K562 (cell line): ENCODE measurements around the gene SLC25A28. TPM values are rescaled to one million over a fixed set of nuclear protein-coding genes. Genes with fewer than 3 reads are reported as not detected.

ENCODE experiments used
- ATAC-seq: fragments of 200-7000 bp; cut with Tn5 transposase; 3 replicates; pipeline ENCODE4 v1.9.1; 2020; ENCODE audit warnings: moderate library complexity
- BruUV-seq: library from RNA; stranded (reverse); fragments of 400-500 nt; replicated peaks from 2 replicates; lab custom pipeline; 2021; lab: Mats Ljungman, UMichigan
- CTCF ChIA-PET: fragments of 300-600 bp; formaldehyde crosslinking; extraction: SDS; loops from one replicate; lab custom pipeline; 2021; ENCODE audit warnings: low intra/inter-chr PET ratio; lab: Yijun Ruan, JAX
- POLR2A ChIA-PET: fragments of 300-600, 350-650 bp; sonication (Branson Sonifier 250); formaldehyde crosslinking; extraction: SDS; loops from one replicate; lab custom pipeline; 2021; ENCODE audit warnings: antibody characterized with exemption, inconsistent platforms; lab: Yijun Ruan, JAX
- DNase-seq, 4 experiments: peaks; one replicate each; pipeline versions ENCODE4 v3.0.0 to v3.0.0-alpha.2; 2011 to 2018; ENCODE audit warnings: low spot score in 3 of 4, mixed read lengths in 3 of 4; ENCODE audit errors: extremely low read depth in 1 of 4
- FAIRE-seq: peaks from 2 replicates; lab custom pipeline; 2011; peaks lifted over from hg19 to GRCh38; lab: Jason Lieb, UNC
- H2AFZ ChIP-seq: 2 replicates; pipeline ENCODE4 v1.6.0; 2011; ENCODE audit warnings: low read depth, low read length, control low read depth, inconsistent platforms
- H3K27ac ChIP-seq: fragments of 200-600 bp; 3 replicates; pipeline ENCODE4 v1.8.0; 2011; ENCODE audit warnings: low read depth, mild to moderate bottlenecking, control low read depth, inconsistent platforms, low read length, moderate library complexity, mixed read lengths; ENCODE audit errors: extremely low read depth
- H3K27me3 ChIP-seq, 2 experiments: fragments of 300-600 bp in 1 of 2; 2 replicates in 1 of 2; 3 replicates in 1 of 2; pipeline versions ENCODE4 v1.6.0 to v1.8.0; 2011; ENCODE audit warnings: inconsistent platforms in 2 of 2, low read length in 2 of 2, mild to moderate bottlenecking in 1 of 2, mixed read lengths in 1 of 2, moderate library complexity in 1 of 2; ENCODE audit not compliant: control insufficient read depth in 2 of 2, insufficient read depth in 2 of 2
- H3K36me3 ChIP-seq: fragments of 300-600 bp; 3 replicates; pipeline ENCODE4 v1.8.0; 2011; ENCODE audit warnings: mild to moderate bottlenecking, low read length, inconsistent platforms; ENCODE audit not compliant: control insufficient read depth, insufficient read depth
- H3K4me1 ChIP-seq, 2 experiments: fragments of 200-600 bp in 1 of 2; replicated peaks in 1 of 2; 2 replicates in 1 of 2; 3 replicates in 1 of 2; pipeline versions ENCODE4 v1.5.1 to v1.8.0; 2011; ENCODE audit warnings: inconsistent platforms in 2 of 2, low read length in 2 of 2, mild to moderate bottlenecking in 1 of 2, mixed read lengths in 1 of 2, moderate library complexity in 1 of 2; ENCODE audit not compliant: control insufficient read depth in 2 of 2, insufficient read depth in 2 of 2
- H3K4me2 ChIP-seq: 2 replicates; pipeline ENCODE4 v1.6.1; 2011; ENCODE audit warnings: low read length, control low read depth, inconsistent platforms, mixed read lengths; ENCODE audit not compliant: insufficient read depth
- H3K4me3 ChIP-seq: fragments of 200-600 bp; sonication (generic), shearing (Covaris generic); 2 replicates; pipeline ENCODE4 v1.5.1; 2016; ENCODE audit warnings: control low read depth, inconsistent platforms
- H3K79me2 ChIP-seq: fragments of 200-600 bp; 3 replicates; pipeline ENCODE4 v1.8.0; 2011; ENCODE audit warnings: low read length, inconsistent platforms; ENCODE audit not compliant: control insufficient read depth, insufficient read depth
- H3K9ac ChIP-seq, 2 experiments: 2 replicates each; pipeline versions ENCODE4 v1.6.0 to v1.6.1; 2011; ENCODE audit warnings: low read depth in 2 of 2, low read length in 2 of 2, control low read depth in 1 of 2, inconsistent platforms in 1 of 2, mild to moderate bottlenecking in 1 of 2, mixed read lengths in 1 of 2; ENCODE audit not compliant: insufficient read depth in 1 of 2
- H3K9me1 ChIP-seq: one replicate; pipeline ENCODE4 v1.6.0; 2011; ENCODE audit warnings: inconsistent platforms, mild to moderate bottlenecking, low read length, moderate library complexity; ENCODE audit not compliant: control insufficient read depth, insufficient read depth
- H3K9me3 ChIP-seq: replicated peaks from 2 replicates; pipeline ENCODE4 v1.5.1; 2011; ENCODE audit warnings: low read depth, low read length, inconsistent platforms; ENCODE audit not compliant: control insufficient read depth, insufficient read depth
- H4K20me1 ChIP-seq: replicated peaks from 2 replicates; pipeline ENCODE4 v1.6.1; 2011; ENCODE audit warnings: low read length, inconsistent platforms, mixed read lengths; ENCODE audit not compliant: control insufficient read depth, insufficient read depth
- ATF7 ChIP-seq: fragments of 450-650 bp; IDR thresholded peaks from 2 replicates; pipeline ENCODE4 v1.7.1; 2014; ENCODE audit warnings: mild to moderate bottlenecking, moderate library complexity
- CBFA2T2 ChIP-seq: fragments of 450-650 bp; conservative IDR thresholded peaks from 2 replicates; pipeline ENCODE4 v1.6.1; 2017; ENCODE audit warnings: mild to moderate bottlenecking
- MCM2 ChIP-seq: fragments of 450-650 bp; IDR thresholded peaks from 2 replicates; pipeline ENCODE4 v1.6.1; 2017; ENCODE audit warnings: low read depth, mild to moderate bottlenecking
- NFE2 ChIP-seq: IDR thresholded peaks from 2 replicates; pipeline ENCODE4 v1.6.1; 2014; ENCODE audit warnings: antibody characterized with exemption, low read depth
- NFIC ChIP-seq: fragments of 450-650 bp; IDR thresholded peaks from 2 replicates; pipeline ENCODE4 v1.6.1; 2017; ENCODE audit warnings: mild to moderate bottlenecking, inconsistent platforms
- STAG1 ChIP-seq: sonication (generic); formaldehyde crosslinking; IDR thresholded peaks from 2 replicates; pipeline ENCODE4 v1.5.0; 2020; ENCODE audit warnings: missing genetic modification reagents, borderline replicate concordance
- ZC3H8 ChIP-seq: fragments of 450-650 bp; IDR thresholded peaks from 2 replicates; pipeline ENCODE4 v1.6.1; 2017
- ZEB2 ChIP-seq: fragments of 450-650 bp; IDR thresholded peaks from 2 replicates; pipeline ENCODE4 v1.6.1; 2016
- ZNF395 ChIP-seq: fragments of 200-800 bp; sonication (Bioruptor generic); IDR thresholded peaks from 2 replicates; pipeline ENCODE4 v1.6.1; 2017; ENCODE audit warnings: missing genetic modification characterization, missing compliant biosample characterization
- WGBS: fragments of 100-300 bp; shearing (Covaris generic); methylation state at CpG from one replicate; pipeline ENCODE4 v1.1.6; 2016; ENCODE audit warnings: low coverage, mixed read lengths; ENCODE audit not compliant: insufficient coverage; ENCODE audit errors: missing lambda C conversion rate; 5-methylcytosine and 5-hydroxymethylcytosine counted together
- in situ Hi-C: fragments of 300-500 bp; cut with MboI; formaldehyde crosslinking; loops from 4 replicates; pipeline ENCODE4 v1.15.0; 2018; ENCODE audit warnings: inconsistent platforms, mixed read lengths
- intact Hi-C: fragments of 100-400 bp; cut with micrococcal nuclease; formaldehyde crosslinking; loops from 2 replicates; pipeline ENCODE4 v1.14.2; 2022
- polyA plus RNA-seq, 8 experiments: library from polyadenylated mRNA; depleted of rRNA in 4 of 8; stranded (reverse) in 5 of 8; unstranded in 3 of 8; fragments of >200 nt; fragmentation: Nextera tagmentation in 2 of 8; fragmentation: Illumina TruSeq in 1 of 8; extraction: Ambion mirVana in 2 of 8; extraction: Trizol in 1 of 8; gene quantifications; 2 replicates each; pipeline versions ENCODE4 v1.2.1 to v1.2.3, GENCODE V29; 2011 to 2014; ENCODE audit warnings: inconsistent platforms in 1 of 8, missing spikeins in 1 of 8
- total RNA-seq, 7 experiments: library from RNA; depleted of rRNA in 6 of 7; stranded (reverse); fragments of >200 nt in 6 of 7; fragmentation: Illumina TruSeq in 2 of 7; extraction: Trizol in 2 of 7; gene quantifications; 2 replicates each; pipeline versions ENCODE4 v1.2.1 to v1.2.3, GENCODE V29; 2011 to 2021; ENCODE audit warnings: low replicate concordance in 1 of 7
- TF ChIP-seq, protein P1 (sequence below), 2 experiments: IDR thresholded peaks; 2 replicates each; pipeline ENCODE4 v1.6.1; 2012; ENCODE audit warnings: improper control_type of control experiment in 2 of 2, low read depth in 2 of 2, low read length in 2 of 2, borderline replicate concordance in 1 of 2
- TF ChIP-seq, protein P2 (sequence below): sonication (generic); formaldehyde crosslinking; IDR thresholded peaks from 2 replicates; pipeline ENCODE4 v1.8.1; 2023; ENCODE audit warnings: mild to moderate bottlenecking, missing genetic modification reagents, moderate library complexity

Gene SLC25A28
- total and polyA plus RNA-seq, 9 of the 15 experiments (the other 6 are each of a cell fraction or from before 2014, with no cell fraction given): 6.2 to 32.3 (median 18.8) TPM

- no peak overlapping the region for H3K27ac ChIP-seq
- H4K20me1 ChIP-seq: no peaks in the 10 kb centered on the region
- no peaks in the 10 kb centered on the region for H3K4me1 ChIP-seq
- in situ Hi-C loops (no loop called here), intact Hi-C loops (no loop called here)
- ChIA-PET POLR2A (no interaction called here), CTCF (no interaction called here)
- no peaks in the 10 kb centered on the region; a peak in 1 of 5 replicates for H3K27me3 ChIP-seq
- H3K36me3 ChIP-seq: no peaks in the 10 kb centered on the region
- no peak overlapping the region for H3K4me2 ChIP-seq
- no peak overlapping the region for H2AFZ ChIP-seq
- TF ChIP-seq ATF7: no peak
- BruUV-seq: no TSS peak
- no peak overlapping the region for H3K9ac ChIP-seq
- FAIRE-seq: no peak
- DNase-seq: no peak
- ATAC-seq: no peak
- H3K4me3 ChIP-seq: no peak overlapping the region
- no peaks in the 10 kb centered on the region for H3K9me3 ChIP-seq
- H3K9me1 ChIP-seq: no peaks in the 10 kb centered on the region
- H3K79me2 ChIP-seq: no peaks in the 10 kb centered on the region
Measured at GRCh38 chr10:99633832-99634231, 13.6 kb upstream of the SLC25A28 start.

GRCh38 chr10:99631496-99631895 lies 11.3 kb upstream of the SLC25A28 start:
- H3K36me3 ChIP-seq: no peaks in the 10 kb centered on the region
- H3K79me2 ChIP-seq: no peaks in the 10 kb centered on the region
- POLR2A ChIA-PET: interaction anchor here (0.7 kb wide), 2 partner anchors 9 to 16 kb away, joined by 3 read pairs; no protein-coding TSS in a partner anchor
- in situ Hi-C loops (no loop called here), intact Hi-C loops (no loop called here)
- H3K4me3 ChIP-seq: no peak overlapping the region
- FAIRE-seq (no peak), DNase-seq (no peak), ATAC-seq (no peak)
- no TSS peak for BruUV-seq
- 14% methylated on average over 2 of the region's 3 CpGs for WGBS
- no peak overlapping the region for H3K27ac ChIP-seq
- H2AFZ ChIP-seq: no peak overlapping the region; the same call in 1 of the 2 replicates
- H3K9me1 ChIP-seq: no peaks in the 10 kb centered on the region
- no peaks in the 10 kb centered on the region for H3K4me1 ChIP-seq
- CTCF ChIA-PET: no interaction called here
- no peaks in the 10 kb centered on the region for H3K9me3 ChIP-seq
- H3K27me3 ChIP-seq: no peaks in the 10 kb centered on the region; a peak in 1 of 5 replicates
- no peak overlapping the region for H3K9ac ChIP-seq
- H4K20me1 ChIP-seq: no peaks in the 10 kb centered on the region
- H3K4me2 ChIP-seq: no peak overlapping the region
- no peak for TF ChIP-seq MCM2
- no peak for TF ChIP-seq ZC3H8
- TF ChIP-seq NFE2: no peak
- TF ChIP-seq, protein P1, sequence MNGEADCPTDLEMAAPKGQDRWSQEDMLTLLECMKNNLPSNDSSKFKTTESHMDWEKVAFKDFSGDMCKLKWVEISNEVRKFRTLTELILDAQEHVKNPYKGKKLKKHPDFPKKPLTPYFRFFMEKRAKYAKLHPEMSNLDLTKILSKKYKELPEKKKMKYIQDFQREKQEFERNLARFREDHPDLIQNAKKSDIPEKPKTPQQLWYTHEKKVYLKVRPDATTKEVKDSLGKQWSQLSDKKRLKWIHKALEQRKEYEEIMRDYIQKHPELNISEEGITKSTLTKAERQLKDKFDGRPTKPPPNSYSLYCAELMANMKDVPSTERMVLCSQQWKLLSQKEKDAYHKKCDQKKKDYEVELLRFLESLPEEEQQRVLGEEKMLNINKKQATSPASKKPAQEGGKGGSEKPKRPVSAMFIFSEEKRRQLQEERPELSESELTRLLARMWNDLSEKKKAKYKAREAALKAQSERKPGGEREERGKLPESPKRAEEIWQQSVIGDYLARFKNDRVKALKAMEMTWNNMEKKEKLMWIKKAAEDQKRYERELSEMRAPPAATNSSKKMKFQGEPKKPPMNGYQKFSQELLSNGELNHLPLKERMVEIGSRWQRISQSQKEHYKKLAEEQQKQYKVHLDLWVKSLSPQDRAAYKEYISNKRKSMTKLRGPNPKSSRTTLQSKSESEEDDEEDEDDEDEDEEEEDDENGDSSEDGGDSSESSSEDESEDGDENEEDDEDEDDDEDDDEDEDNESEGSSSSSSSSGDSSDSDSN (IDR thresholded peaks at IDR 0.05; ENCODE audit: borderline replicate concordance in 1 of 2, low read depth in 2 of 2, low read length in 2 of 2): no peak
- no peak for TF ChIP-seq CBFA2T2
- no peak for TF ChIP-seq ZEB2
- TF ChIP-seq, protein P2, sequence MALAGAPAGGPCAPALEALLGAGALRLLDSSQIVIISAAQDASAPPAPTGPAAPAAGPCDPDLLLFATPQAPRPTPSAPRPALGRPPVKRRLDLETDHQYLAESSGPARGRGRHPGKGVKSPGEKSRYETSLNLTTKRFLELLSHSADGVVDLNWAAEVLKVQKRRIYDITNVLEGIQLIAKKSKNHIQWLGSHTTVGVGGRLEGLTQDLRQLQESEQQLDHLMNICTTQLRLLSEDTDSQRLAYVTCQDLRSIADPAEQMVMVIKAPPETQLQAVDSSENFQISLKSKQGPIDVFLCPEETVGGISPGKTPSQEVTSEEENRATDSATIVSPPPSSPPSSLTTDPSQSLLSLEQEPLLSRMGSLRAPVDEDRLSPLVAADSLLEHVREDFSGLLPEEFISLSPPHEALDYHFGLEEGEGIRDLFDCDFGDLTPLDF (CRISPR knock-in tag): no peak
- no peak for TF ChIP-seq STAG1 (CRISPR knock-in tag)
- TF ChIP-seq ZNF395 (CRISPR knock-in tag): no peak
- no peak for TF ChIP-seq NFIC
